Frontal cortex (tissue), 4 donors: ENCODE data around the gene SNRNP27. TPM values are rescaled to one million over a fixed set of nuclear protein-coding genes. Genes with fewer than 3 reads are reported as not detected.

ENCODE experiments used
- DNase-seq, 2 donors: peaks; one replicate each; pipeline ENCODE4 v3.0.0; 2012; ENCODE audit warnings: low spot score in 2 of 2
- FAIRE-seq: peaks from 2 replicates; lab custom pipeline; 2012; peaks lifted over from hg19 to GRCh38; lab: Jason Lieb, UNC
- total RNA-seq: library from RNA; depleted of rRNA; stranded (reverse); fragments of >200 nt; gene quantifications from one replicate; pipeline ENCODE4 v1.2.3, GENCODE V29; 2014
- donor health status: control.
- donor health status: control.
- donor health status: control.

SNRNP27 gene
- total RNA-seq, 1 donor from 2014 or later = 45.7 TPM

DNA sequence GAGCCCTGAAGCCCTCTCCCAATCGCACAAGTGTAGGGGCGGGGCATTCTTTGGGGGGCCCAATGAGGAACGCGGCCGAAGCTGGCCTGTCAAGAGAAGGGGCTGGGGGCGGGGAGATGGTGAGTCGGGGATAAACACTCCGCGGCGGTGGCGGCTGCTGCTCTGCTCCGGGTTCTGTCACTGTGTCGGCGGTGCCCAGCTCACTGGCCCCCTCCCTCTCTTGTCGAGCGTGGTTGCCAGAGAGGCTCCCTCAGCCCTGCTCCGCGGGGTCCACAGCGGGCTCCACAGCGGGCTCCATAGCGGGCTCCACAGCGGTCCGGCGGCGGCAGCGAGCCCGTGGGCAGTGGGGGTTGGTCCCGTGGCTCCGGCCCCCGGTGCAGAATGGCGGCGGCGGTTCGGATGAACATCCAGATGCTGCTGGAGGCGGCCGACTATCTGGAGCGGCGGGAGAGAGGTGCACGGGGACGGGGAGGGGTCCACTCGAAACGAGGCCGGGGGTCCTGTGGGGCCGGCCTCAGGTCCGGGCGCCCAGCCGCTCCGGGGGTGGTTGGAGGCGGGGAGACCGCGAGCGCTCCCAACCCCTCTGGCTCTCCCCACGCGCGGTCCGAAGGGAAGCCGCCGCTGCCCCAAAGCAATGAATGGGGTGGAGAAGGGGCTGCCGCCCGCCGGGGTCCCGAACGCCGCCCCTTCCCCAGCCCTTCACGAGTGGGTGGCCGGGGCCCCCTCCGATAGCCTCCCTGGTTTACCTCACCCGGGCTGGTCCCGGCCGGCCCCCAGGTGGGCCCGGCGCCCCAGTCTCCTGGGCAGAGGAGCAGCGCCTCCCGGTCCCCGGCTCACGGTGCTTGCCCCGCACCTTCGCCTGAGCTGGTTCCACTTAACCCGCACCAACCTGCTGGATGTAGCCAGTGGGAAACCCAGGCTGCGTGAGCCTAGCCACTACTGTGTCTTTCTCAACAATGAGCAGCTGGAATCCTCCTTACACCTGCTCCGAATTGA is 21.5 kb downstream of the SNRNP27 start, which contains the start of gene MXD1:
Gene MXD1 (plus strand): TSS at position 160 of the 996 bp plus-strand sequence. CDS start 222 bp downstream, at position 382.
- DNase-seq (peak; percentile 22 to 97), FAIRE-seq (no peak)

- DNase-seq (no peak), FAIRE-seq (no peak)
Observed at GRCh38 chr2:69916106-69916505, 22.4 kb downstream of the SNRNP27 start.

DNA sequence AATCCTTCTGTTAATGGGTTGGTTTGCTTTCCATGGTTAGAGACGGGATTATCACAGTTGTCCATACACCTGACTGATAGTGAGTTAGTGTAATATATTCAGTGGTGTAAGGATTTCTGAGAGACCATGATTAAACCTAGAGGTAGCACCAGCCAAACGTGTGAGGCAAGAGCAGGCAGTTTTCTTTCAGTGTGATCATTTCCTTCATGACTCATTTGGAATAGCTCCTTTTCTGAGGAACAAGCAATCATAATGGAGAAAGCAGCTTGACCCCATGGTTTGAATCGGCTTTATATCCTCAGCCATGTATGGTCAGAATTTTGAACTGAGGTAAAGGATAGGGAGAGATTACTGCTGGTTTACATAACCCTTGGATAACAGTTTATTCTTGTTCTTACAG is 24.1 kb downstream of the SNRNP27 start:
- FAIRE-seq = no peak

DNA sequence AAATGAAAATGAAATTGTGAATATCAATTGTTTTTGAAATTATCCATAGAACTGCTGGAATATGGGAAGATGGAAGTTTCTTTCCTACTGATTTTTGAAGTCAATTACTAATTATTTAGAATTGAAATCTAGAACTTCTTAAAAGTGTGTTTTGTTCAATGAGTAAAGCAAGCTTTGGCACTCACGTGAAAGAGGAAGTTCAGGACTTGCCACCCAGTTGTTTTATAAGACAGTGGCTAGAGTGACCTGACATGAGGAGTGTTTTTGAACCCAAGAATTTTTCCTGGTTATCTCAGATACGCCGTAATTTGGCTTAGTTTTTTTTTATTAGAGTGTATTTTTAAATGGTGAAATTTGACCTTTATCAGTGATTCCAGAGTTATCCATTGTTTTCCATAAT is 24.6 kb downstream of the SNRNP27 start:
- no peak for FAIRE-seq

More for the DNA sequence above, 24.1 kb downstream of the SNRNP27 start:
- DNase-seq = peak in 1 of 2 donors; percentile 33

DNA sequence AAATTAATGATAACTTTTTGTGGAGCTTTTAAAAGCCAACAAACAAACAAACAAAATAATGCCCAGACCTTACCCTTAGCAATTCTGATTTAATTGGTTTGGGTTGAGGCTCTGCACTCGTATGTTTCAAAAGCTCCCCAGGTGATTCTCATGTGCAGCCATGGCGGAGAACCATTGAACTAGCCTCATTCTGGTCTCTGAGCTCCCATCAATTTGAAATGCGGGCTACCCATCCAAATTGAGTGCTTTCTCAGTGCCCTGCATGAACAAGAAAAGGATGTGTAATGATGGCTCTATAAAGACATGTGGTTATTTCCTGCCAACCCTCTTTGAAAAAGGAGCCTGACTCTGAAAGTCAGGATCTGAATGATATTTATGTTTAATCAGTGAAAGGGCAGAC is 29.4 kb downstream of the SNRNP27 start:
- DNase-seq = no peak
- no peak for FAIRE-seq

More for the DNA sequence above, 24.6 kb downstream of the SNRNP27 start:
- DNase-seq = no peak

- no peak for FAIRE-seq
Observed at GRCh38 chr2:69926849-69927515, 33.2 kb downstream of the SNRNP27 start.

DNA sequence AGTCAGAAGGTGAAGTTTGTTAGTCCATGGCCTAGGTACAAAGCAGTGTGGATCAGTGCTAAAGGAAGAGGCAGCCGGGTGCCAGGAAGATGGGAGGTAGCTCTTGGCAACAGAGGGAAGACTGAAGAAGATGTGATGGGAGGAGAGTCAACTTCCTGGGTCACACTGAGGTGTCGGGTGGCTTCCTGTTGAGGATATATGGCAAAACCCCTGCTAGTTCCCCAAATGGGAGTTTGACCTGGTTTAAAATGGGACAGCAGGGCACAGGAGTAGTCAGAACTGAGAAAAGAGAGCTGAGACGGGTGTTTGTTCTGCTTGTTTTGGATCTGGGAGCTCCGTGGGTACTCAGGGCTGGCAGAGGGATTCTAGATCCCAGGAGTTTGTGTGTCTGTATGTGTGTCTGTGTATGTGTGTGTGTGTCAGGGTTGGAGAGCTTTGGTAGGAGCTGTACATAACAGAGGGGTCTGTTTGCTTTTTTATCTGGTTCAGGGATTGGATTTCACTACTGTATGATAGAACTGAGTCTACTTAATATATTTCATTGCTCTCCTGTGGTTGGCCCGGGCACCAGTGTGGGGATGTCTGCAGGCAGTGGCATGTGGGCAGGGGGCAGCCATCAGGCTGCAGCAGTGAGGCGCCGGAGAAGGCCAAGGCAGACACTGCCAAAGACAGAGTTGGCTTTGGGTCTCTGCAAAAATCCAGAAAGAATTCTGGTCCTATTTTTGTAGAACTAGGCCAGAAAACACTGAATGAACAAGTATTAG is 38.3 kb downstream of the SNRNP27 start:
- no peak for FAIRE-seq
- DNase-seq = no peak

More at GRCh38 chr2:69926849-69927515, 33.2 kb downstream of the SNRNP27 start:
- DNase-seq = no peak

DNA sequence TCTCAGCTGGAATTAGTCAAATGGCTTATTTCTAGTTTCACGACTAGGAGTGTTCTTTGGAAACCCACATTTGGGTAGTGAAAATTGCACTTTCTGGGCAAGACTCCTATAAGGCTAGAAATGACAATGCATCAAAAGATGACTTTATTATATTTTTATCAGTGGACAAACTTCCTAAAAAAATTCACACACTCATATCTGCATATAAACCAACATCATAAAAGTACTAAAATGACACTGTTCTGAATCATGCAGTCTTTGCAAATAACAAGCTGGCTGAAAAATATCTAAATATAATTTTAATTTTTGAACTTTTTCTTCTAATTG is 38.8 kb downstream of the SNRNP27 start:
- FAIRE-seq = no peak
- no peak for DNase-seq

GRCh38 chr2:69933254-69933828 is 39.6 kb downstream of the SNRNP27 start:
- FAIRE-seq (no peak), DNase-seq (no peak)

DNA sequence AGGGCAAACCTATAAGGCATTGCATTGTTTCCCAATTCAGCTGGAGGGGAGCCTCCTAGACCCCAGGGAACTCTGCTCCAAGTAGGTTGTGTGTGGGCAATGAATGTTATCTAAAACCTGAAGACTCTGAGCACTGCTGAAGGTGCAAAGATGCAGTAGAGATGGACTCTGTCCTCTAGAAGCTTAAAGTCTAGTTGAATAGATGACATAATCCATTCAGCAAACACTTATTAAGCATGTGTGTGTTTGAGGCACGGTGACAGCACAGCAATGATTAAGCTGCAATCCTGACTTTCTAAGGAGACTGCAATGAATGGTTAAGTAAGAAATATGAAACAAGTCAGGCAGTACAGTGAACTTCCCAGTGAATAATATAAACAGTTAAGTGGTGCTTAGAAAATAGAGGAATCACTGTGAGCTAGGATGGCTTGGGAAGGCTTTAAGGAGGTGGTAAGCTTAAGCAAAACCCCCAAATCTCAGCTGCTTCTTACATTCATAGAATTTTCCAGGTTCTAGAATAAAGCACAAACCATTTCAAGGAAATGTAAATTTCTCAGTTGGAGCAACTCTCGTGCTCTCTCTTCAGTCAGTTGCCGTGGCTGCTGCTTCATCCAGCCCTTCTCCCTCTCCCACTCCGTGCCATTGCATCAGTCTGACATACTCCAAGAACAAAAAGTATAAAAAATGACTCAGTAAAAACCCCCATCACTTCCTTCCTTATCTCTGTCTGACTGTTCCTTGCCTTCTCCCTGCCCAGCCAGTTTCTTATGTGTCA is 40.3 kb downstream of the SNRNP27 start:
- FAIRE-seq (no peak), DNase-seq (no peak)

DNA sequence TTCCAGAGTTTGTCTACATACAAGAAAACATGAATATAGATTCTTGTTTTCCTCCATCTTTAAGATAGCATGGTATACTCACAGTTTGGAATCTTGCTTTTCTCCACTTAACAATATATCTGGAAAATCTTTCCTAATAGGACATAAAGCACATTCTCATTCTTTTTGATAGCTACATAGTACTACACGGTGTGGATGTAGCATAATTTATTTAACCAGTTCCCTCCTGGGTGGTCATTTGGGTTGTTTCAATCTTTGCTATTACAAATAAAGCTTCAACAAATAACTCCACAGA is 40.8 kb downstream of the SNRNP27 start:
- no peak for FAIRE-seq

DNA sequence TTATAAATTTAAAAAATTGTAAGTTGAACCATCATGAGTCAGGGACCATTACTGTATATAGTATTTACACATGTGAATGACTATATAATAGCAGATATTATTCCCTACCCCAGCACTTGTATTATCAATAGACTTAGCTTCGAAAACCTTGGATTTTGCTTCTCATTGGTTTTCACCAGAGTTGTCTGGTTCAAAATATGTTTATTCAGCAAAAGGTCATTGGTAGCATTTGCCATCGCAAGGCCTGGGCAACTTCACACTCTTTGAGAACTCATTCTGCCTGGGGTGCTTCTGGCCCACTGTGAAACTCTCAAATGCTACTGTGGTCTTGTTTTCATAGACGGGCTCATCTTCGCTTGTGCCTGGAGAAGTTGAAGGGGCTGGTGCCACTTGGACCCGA is 41.3 kb downstream of the SNRNP27 start:
- DNase-seq (no peak), FAIRE-seq (no peak)

More for the DNA sequence above, 40.8 kb downstream of the SNRNP27 start:
- DNase-seq = no peak

DNA sequence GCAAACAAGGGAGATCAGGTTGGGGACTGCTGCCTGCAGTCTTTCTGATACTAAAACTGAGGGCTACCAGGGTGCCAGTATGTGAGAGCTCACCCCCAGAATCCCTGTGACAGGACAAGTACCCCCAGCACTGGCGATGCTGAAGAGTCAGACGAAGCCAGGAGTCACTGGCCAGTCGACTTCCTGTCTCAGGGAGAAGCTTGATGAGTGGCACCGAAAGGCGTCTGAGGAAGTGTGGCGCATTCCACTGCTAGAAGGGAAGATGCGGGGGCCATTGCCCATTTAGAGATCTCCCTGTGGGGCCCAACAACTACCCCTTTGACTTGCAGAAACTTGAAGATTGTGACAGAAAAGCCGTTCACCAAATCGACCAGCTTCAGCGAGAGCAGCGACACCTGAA is 43.1 kb downstream of the SNRNP27 start:
- no peak for DNase-seq
- FAIRE-seq = no peak

GRCh38 chr2:69937968-69938367 is 44.2 kb downstream of the SNRNP27 start:
- FAIRE-seq = no peak
- no peak for DNase-seq

- FAIRE-seq = no peak
- DNase-seq = no peak
Observed at GRCh38 chr2:69939722-69940121, 46.0 kb downstream of the SNRNP27 start.

DNA sequence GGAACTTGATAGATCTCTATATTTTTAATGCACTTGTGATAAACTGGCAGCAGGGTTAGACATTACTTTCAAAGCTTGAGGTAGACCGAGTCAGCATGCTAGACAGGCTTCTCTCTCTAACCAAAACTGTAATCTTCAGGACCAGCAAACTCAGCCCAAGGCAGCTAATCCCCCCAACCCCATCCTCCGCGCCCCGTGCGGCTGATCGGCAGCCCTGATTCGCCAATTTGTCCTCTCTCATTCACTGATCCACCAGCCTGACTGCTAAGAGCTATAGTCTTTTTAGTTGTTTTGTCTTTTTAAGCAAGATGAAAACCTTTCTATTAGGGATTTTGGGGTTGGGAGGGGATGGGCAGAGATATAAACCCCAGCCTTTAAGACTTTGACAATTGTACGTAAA is 46.9 kb downstream of the SNRNP27 start:
- FAIRE-seq = no peak

DNA sequence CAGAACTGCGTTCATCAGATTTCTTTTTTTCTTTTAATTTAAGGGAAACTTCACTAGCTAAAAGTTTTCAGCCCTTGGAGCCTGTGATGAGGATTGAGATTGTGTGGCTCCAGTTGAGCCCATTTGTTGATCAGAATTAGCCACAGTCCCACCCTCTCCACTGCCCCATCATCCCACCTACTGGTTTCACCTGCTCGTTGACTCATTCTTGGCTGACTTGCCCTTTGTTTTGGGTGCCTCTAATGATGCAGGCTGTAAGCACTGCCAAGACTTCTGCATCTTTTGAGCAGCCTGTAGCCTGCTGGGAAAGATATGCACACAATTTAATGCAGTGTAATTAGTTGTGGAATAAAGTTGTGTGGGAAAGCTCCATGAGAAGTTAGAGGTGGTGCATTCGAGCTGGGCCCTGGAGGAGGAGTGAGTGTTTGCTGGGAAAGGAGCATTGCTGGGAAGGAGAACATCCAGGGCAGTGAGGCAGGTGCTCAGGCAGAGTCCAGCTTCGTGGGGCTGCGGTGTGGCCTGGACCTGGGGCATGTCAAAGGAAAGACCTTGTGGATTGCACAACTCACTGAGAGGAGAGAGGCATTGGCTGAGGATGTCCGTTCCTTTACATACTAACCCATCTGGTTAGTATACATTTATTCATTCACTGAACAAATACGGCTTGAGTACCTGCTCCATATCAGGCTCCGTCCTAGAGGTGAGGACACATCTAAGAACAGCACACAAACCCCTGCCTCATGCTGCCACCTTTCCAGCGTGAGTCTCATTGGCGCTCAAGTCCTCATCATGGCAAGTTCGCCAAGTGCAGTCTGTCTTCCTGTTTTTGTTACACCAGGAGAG is 49.5 kb downstream of the SNRNP27 start:
- no peak for DNase-seq
- no peak for FAIRE-seq

More for the DNA sequence above, 46.9 kb downstream of the SNRNP27 start:
- no peak for DNase-seq

GRCh38 chr2:69943843-69944525 is 50.2 kb downstream of the SNRNP27 start:
- no peak for DNase-seq
- no peak for FAIRE-seq
